ENCODE results near the gene MSANTD1. TPM values are rescaled to one million over a fixed set of nuclear protein-coding genes. Genes with fewer than 3 reads are reported as not detected.

Gene MSANTD1
- total RNA-seq, 1 donor from 2014 or later, result 0.40 TPM

GRCh38 chr4:3263053-3263875 lies 14.3 kb downstream of the MSANTD1 start:
- no peak for DNase-seq (ENCODE audit: low read depth in 2 of 2)

DNA sequence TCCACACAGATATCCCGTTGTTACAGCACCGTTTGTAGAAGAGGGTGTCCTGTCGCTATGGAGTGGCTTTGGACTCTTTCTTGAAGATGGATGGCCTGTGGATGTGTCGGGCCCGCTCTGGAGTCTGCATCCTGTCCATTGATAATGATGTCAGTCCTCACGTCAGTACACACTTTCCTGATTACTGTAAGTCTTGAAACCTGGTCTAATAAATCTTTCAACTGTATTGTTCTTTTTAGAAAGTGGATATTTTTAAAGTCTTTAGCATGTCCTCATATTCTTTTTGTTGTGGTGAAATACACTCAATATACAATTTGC lies 14.9 kb downstream of the MSANTD1 start:
- no peak for DNase-seq (ENCODE audit: low read depth in 2 of 2)

DNA sequence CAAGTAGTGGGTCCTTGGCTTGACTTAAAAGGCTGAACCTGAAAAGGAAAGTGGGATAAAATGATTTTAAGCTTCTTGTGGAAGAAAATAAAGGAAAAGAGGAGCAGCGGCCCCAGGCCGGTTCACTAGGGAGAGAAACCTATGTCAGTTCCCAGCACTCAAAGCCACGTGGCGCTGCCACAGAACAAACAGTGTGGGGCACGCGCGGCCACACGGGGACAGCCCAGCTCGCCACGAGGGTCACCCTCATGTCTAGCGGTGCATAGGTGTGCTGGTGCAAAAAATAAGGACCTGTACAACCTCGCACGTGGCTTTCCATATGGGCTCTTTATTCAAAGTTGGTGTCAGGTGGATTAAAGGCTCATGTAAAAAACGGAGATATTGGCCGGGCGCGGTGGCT lies 17.1 kb downstream of the MSANTD1 start:
- DNase-seq (ENCODE audit: low read depth in 2 of 2), result no peak

DNA sequence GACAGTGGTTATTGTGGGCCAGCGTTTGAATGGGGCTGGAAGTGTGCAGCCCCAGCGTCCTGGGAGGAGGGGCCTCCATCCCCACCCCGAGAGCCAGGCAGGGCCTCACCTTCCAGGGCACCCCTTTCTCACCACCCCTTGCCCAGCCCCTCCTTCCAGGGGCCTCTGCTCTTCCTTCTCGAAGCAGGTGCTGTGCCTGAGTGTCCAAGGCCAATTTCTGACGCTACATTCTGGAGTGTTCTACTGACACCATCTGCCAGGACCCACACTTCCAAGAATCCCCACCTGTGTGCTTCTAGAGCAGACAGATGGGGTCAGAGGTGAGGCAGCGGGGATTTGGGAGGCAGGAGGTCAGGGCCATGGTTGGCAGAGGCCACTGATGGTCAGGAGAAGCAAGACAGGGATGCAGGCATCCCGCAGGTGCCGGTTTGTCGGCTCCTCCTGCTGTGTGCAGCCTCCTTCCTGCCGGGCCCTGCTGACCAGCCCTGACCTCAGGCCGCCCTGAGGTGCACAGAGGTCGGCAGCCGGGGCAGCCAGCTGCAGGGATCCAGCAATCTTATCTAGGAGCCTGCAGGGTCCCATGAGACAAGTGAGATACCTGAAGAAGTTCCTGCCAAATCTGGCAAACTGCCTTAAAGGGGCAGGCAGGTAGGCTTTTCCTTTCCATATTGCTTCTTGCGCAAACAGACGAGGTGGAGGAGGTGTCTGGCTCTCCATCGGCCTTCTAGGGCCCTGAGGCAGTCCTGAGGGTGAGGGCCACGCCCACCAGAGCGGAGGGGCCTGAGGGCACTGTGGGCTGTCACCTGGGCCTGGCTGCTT lies 18.8 kb downstream of the MSANTD1 start:
- no peak for DNase-seq (ENCODE audit: low read depth in 2 of 2)

DNA sequence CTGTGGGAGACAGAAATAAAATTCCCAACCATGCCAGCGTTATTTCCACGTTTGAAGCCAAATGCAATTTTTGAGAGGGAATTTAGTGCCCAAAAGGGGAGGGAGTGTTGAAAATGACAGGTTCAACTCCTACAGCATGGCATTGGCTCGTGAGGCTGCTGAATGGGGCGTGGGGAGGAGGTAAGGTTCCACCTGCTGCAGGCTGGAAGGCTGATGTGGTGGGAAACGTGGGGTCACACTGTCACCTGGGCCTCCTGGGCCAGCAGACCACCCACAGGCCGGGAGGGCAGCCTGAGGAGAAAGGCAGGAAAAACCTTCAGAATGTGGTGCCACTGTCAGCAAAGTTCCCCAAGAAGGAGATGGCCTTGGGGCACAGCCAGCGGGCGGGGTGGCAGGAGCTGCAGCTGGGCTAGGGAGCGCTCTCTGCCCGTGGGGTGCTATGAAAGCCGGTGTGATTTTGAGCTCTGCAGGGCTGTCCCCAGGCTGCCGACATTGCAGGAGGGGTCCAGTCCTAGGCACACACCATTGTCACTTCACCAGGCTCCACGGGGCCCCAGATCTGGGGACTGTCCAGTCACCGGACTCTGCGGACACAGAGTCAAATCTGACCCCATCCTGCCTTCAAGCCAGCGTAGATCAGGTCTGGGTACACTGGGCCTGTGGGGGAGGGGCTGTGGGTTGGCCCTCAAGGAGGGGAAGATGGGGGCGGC lies 19.6 kb downstream of the MSANTD1 start:
- no peak for DNase-seq (ENCODE audit: low read depth in 2 of 2)

DNA sequence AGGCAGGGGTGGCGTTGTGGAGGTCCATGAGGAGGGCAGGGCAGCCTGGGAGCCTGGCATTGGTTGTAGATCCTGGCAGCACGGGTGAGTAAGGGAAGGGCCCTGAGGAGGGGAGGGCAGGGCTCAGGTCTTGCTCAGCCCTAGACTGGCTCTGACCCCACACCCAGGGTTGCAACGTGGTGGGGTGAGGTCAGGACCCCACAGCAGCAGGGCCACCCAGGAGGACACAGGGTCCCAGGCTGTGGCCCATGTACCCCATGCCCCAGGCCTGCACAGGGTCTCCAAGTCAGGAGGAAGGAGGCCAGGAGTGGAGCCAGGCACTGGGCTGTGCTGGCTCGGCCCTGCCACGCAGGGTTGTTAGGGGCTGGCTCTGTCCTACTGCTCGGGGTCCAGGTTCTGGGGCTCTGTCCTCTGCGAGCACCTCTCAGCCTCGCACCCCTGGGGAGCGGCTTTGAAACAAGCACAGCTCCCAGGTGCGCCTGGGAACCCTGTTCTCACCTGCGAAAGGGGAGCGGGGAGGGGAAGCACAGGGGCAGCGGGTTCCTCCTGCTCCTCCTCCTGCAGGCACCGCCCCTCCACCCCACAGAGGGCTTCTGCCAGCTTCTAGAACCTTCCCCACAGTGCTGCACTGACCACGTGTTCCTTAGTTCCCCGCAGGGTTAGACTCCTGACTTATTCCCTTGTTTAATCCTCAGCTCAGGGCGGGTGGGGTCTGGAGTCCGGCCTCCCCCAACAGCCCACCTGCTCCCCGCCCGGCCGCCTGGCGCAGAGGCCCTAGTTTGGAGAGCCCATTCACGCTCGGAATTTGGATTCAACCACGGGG lies 20.4 kb downstream of the MSANTD1 start:
- DNase-seq (ENCODE audit: low read depth in 2 of 2), result no peak

GRCh38 chr4:3269991-3270611 lies 21.1 kb downstream of the MSANTD1 start:
- DNase-seq (ENCODE audit: low read depth in 2 of 2), result no peak

DNA sequence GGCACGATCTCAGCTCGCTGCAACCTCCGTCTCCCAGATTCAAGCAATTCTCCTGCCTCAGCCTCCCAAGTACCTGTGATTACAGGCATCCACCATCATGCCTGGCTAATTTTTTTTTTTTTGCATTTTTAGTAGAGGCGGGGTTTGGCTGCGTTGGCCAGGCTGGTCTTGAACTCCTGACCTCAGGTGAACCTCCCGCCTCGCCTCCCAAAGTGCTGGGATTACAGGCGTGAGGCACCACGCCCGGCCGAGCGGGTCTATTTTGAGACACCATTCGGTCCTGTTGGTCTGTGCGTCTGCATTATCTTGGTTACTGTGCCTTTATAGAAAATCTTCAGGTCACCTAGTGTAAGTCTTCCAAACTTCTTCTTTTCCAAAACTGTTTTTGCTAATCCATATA lies 22.2 kb downstream of the MSANTD1 start:
- no peak for DNase-seq (ENCODE audit: low read depth in 2 of 2)

GRCh38 chr4:3276986-3277385 lies 28.0 kb downstream of the MSANTD1 start:
- DNase-seq (ENCODE audit: low read depth in 2 of 2), result no peak

GRCh38 chr4:3280466-3280865 lies 31.5 kb downstream of the MSANTD1 start:
- DNase-seq (ENCODE audit: low read depth in 2 of 2), result no peak

DNA sequence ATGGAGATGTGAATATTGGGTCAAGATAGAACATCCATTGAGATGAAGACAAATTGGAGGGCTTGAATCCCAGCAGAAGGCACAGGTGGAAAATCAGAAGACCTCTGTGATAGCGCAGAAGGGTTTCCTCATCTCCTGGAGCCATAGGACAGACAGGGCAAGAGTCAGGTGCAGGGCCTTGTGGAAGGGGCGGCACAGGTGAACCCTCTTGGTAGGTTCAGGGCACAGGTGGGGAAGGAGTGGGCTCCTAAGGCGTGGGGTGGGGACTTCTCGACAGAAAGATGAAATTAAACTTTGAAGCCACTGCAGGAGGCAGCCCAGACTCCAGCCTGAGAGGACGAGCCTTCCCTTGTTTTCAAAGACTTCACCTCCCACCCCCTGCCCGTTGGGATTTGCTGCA lies 34.5 kb downstream of the MSANTD1 start:
- DNase-seq (ENCODE audit: low read depth in 2 of 2), result no peak

DNA sequence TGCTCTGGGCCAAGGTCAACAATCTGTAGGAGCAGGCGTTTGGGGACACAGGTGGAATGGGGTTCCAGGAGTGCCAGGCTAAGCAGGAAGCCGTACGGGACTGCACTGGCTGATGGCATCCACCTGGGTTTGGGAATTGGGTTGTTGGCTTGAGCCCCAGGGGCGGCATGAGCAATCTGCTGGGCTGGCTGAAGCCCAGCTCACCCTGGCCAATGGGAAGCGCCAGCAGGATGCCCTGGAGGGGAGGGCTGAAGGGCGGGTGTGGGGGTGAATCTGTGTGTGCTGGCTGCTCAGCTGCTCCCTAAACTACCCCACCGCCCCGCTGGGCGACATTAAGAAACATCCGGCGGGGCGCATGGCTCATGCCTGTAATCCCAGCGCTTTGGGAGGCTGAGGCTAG lies 35.0 kb downstream of the MSANTD1 start:
- DNase-seq (ENCODE audit: low read depth in 2 of 2), result no peak

DNA sequence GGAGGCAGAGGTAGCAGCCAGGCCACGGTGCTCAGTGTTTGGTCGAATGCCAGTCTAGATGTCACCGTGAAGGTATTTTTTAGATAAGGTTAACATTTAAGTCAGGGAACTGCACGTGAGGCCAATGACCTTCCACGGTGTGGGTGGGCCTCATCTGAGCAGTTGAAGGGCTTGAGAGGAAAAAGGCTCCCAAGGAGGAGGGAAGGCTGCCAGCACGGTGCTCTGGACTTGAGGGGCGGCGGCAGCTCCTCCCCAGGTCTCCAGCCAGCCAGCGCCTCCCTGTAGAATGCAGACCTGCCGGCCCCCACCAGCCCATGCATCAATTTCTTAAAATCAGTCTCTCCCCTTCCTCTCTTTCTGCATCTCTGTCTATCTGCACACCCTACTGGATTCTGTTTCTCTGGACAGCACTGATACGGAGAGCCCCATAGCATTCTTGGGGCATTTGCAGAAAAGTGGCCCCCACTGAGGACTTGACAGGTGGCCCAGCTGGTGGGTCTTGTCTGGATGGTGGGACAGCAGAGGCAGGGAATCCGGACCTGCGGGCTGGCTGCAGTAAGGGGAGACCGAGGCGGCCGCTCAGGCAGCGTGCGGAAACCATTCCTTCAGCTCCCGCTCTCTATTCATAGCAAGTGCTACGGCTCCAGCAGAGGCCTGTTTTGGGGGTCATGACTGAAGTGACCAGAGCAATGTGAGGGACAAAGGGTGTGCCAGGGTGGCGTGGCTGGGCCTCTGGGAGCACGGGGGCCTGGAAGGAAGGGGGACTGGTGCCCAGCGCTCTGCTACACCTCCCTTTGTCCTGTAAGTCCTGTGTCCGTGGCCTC lies 36.0 kb downstream of the MSANTD1 start:
- DNase-seq (ENCODE audit: low read depth in 2 of 2), result no peak

GRCh38 chr4:3285558-3286334 lies 36.8 kb downstream of the MSANTD1 start:
- no peak for DNase-seq (ENCODE audit: low read depth in 2 of 2)

DNA sequence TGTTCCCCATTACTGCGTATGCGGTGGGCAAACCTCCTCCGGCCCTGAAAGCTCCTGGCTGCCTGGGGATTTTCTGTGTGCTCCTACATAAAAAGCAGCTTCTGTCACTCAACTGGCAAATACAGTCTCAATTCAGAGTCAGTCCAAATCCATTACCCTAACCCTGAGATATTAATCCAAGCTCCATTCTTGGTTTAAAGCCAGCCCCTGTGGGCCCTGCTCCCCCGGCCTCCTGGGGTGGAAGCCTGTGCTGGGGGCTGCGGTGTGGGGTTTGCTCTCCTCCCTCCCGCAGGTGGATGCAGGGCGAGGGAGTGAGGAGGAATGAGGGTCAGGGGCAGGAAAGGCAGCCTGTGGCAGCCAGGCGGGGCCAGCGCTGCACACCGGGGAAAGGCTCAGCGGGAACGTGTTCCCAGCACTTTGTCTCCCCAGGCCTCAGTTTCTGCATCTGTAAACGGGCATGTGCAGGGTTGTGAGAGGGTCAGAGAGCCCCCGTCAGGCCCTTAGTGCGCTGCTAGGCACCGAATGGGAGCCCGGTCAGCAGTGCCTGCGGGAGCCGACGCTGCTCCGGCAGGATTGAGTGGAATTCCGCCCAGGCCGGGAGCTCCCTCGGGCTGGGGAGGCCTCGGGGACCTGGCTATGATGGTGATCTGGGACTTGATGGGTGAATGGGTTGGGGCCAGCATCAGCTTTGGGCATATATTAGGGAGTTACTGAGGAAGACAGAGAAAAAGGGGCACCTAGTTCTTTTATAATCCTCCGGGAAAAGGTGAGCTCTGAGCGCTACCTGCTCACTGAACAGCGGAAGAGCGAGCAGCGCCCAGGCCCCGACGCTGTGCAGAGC lies 37.6 kb downstream of the MSANTD1 start:
- DNase-seq (ENCODE audit: low read depth in 2 of 2), result no peak

DNA sequence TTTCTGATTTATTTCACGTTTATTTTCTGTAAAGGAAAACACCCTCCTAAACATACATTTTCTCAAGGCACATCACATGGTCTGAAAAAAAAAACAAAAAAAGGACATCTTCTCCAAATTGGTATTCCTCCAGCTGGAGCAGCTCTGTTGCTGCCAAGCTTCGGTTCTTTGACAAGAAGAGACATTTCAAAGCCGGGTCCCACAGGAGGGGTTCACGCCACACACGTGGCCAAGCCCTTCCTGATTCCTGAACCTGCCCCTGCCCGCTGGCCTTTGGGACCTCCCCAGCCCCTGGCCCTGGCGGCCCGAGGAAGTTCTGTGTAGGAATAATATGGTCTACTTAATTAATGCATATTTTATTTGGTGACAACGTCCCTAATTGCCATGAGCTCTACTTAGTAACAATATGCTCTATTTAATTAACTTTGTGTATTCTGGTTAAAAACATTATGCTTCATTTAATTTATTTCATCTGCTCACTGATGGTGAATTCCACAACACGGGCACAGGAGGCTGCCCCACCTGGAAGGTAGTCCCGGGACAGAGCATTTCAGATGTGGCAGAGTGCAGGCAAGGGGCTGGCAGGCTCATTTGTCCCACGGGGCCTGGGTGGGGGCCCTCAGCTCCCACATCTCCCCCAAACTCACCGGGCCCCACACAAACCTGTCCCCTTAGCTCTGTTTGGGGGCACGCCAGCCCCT lies 38.5 kb downstream of the MSANTD1 start:
- no peak for DNase-seq (ENCODE audit: low read depth in 2 of 2)

DNA sequence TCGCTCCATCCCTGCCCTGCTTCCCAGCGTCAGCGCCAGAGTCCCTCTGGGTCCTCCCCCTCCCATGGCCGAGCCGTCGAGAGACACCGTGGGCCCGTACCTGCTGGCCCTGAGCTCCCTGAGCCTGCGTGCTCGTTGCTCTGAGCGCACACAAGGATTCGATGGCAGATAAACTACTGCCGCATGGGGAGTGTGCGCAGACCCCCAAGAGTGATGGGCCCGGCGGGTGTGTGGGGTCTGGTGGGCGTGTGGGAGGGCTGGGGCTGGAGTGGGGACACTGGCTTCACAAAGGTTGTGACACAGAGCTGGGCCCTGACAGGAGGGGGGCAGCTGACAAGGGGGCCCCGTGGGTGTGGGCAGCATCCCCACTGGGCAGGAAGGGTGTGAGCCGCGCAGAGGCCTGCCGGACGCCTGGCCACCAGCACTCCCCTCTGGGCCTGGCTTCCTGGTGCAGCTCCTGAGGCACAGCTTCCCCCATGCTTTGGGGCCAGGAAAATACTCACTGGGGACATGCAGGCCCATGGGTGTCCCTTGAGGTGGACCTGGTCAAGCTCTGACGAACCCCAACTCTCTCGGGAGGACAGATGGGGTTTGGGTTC lies 39.1 kb downstream of the MSANTD1 start:
- DNase-seq (ENCODE audit: low read depth in 2 of 2), result no peak
